ENCODE data around the gene MS4A4A.

GRCh38 chr11:60347084-60347797 lies 66.8 kb downstream of the MS4A4A start:
- TF ChIP-seq EZH2 (IDR thresholded peaks at IDR 0.05; ENCODE audit: borderline replicate concordance, low read depth, low read length, severe bottlenecking) = no peak
- TF ChIP-seq, protein P1, sequence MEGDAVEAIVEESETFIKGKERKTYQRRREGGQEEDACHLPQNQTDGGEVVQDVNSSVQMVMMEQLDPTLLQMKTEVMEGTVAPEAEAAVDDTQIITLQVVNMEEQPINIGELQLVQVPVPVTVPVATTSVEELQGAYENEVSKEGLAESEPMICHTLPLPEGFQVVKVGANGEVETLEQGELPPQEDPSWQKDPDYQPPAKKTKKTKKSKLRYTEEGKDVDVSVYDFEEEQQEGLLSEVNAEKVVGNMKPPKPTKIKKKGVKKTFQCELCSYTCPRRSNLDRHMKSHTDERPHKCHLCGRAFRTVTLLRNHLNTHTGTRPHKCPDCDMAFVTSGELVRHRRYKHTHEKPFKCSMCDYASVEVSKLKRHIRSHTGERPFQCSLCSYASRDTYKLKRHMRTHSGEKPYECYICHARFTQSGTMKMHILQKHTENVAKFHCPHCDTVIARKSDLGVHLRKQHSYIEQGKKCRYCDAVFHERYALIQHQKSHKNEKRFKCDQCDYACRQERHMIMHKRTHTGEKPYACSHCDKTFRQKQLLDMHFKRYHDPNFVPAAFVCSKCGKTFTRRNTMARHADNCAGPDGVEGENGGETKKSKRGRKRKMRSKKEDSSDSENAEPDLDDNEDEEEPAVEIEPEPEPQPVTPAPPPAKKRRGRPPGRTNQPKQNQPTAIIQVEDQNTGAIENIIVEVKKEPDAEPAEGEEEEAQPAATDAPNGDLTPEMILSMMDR (IDR thresholded peaks at IDR 0.05; ENCODE audit: borderline replicate concordance, extremely low read depth, low read length, poor library complexity, severe bottlenecking) = no peak
